GM21381 (cell line): ENCODE measurements around the gene CELF2.

ENCODE experiments used
- ATAC-seq: cut with Tn5 transposase; IDR thresholded peaks from one replicate; pipeline ENCODE4 v1.9.1; 2021; ENCODE audit warnings: mild to moderate bottlenecking, moderate library complexity; ENCODE audit not compliant: unreplicated experiment

The CELF2 gene

GRCh38 chr10:11191190-11191589 lies 173.5 kb downstream of the CELF2 start:
- no peak for ATAC-seq

- no peak for ATAC-seq
Observed at GRCh38 chr10:11191678-11192077, 174.0 kb downstream of the CELF2 start.

GRCh38 chr10:11192304-11193000 lies 174.8 kb downstream of the CELF2 start:
- ATAC-seq: no peak

GRCh38 chr10:11193001-11193551 lies 175.4 kb downstream of the CELF2 start:
- ATAC-seq: no peak

GRCh38 chr10:11194859-11195586 lies 177.4 kb downstream of the CELF2 start:
- peak; percentile 35 for ATAC-seq

- ATAC-seq: no peak
Observed at GRCh38 chr10:11195623-11196022, 178.0 kb downstream of the CELF2 start.

- peak; percentile 51 for ATAC-seq
Observed at GRCh38 chr10:11197266-11197712, 179.6 kb downstream of the CELF2 start.

- ATAC-seq: no peak
Observed at GRCh38 chr10:11197878-11198277, 180.2 kb downstream of the CELF2 start.

GRCh38 chr10:11201911-11202310 lies 184.2 kb downstream of the CELF2 start:
- ATAC-seq: no peak

GRCh38 chr10:11204351-11204942 lies 186.8 kb downstream of the CELF2 start:
- no peak for ATAC-seq

- no peak for ATAC-seq
Observed at GRCh38 chr10:11205030-11205772, 187.5 kb downstream of the CELF2 start.

- ATAC-seq: no peak
Observed at GRCh38 chr10:11206676-11207559, 189.2 kb downstream of the CELF2 start.

- no peak for ATAC-seq
Observed at GRCh38 chr10:11207560-11207844, 189.8 kb downstream of the CELF2 start.

- ATAC-seq: no peak
Observed at GRCh38 chr10:11208243-11208642, 190.6 kb downstream of the CELF2 start.

GRCh38 chr10:11208908-11209829 lies 191.5 kb downstream of the CELF2 start:
- ATAC-seq: peak; percentile 52

- ATAC-seq: peak; percentile 24
Observed at GRCh38 chr10:11209830-11210181, 192.1 kb downstream of the CELF2 start.

- ATAC-seq: no peak
Observed at GRCh38 chr10:11210211-11210922, 192.7 kb downstream of the CELF2 start.

GRCh38 chr10:11212288-11213085 lies 194.8 kb downstream of the CELF2 start:
- ATAC-seq: no peak
